ENCODE data around the gene KDELR3.

DNA sequence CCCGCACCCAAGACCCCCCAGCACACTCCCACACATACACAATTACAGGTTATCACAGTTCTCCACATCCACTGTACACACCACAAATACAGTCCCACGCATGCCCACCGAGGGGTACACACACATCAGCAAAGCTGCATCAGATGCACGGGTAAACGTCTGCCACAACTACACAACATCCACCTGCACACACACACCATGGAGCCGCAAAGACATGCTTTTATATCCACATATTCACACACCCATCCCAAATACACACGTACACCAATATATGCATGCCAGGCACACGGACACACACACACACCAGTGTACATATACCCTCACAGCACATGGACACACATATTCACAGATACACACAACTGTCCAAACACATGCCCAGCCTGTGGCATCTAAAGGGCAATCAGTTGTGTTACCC is 7.5 kb upstream of the KDELR3 start:
- TF ChIP-seq, protein P1, sequence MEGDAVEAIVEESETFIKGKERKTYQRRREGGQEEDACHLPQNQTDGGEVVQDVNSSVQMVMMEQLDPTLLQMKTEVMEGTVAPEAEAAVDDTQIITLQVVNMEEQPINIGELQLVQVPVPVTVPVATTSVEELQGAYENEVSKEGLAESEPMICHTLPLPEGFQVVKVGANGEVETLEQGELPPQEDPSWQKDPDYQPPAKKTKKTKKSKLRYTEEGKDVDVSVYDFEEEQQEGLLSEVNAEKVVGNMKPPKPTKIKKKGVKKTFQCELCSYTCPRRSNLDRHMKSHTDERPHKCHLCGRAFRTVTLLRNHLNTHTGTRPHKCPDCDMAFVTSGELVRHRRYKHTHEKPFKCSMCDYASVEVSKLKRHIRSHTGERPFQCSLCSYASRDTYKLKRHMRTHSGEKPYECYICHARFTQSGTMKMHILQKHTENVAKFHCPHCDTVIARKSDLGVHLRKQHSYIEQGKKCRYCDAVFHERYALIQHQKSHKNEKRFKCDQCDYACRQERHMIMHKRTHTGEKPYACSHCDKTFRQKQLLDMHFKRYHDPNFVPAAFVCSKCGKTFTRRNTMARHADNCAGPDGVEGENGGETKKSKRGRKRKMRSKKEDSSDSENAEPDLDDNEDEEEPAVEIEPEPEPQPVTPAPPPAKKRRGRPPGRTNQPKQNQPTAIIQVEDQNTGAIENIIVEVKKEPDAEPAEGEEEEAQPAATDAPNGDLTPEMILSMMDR (conservative IDR thresholded peaks at IDR 0.05; ENCODE audit: low read depth in 2 of 2): no peak
- TF ChIP-seq CREB1 (CRISPR knock-in tag; IDR thresholded peaks at IDR 0.05; ENCODE audit: low read depth): no peak
